Stimulated activated CD4-positive, alpha-beta T cell treated with anti-CD3 and anti-CD28 coated beads, Interleukin-4, amount 100 ng/mL, for 4 hours (primary cell): Measurements from ENCODE around the gene MED10.

ENCODE experiments used
- DNase-seq, 2 experiments: peaks; one replicate each; pipeline ENCODE4 v3.0.0-alpha.2; 2020

MED10 gene

GRCh38 chr5:6348476-6349000, 29.8 kb downstream of the MED10 start:
- no peak for DNase-seq

GRCh38 chr5:6347673-6348072, 30.7 kb downstream of the MED10 start:
- no peak for DNase-seq

- no peak for DNase-seq
These were observed 31.2 kb downstream of the MED10 start for GRCh38 chr5:6347165-6347564.

GRCh38 chr5:6344593-6344989, 33.8 kb downstream of the MED10 start:
- no peak for DNase-seq

- no peak for DNase-seq
These were observed 34.3 kb downstream of the MED10 start for GRCh38 chr5:6343951-6344592.

GRCh38 chr5:6342689-6343315, 35.5 kb downstream of the MED10 start:
- no peak for DNase-seq

GRCh38 chr5:6340100-6340499, 38.2 kb downstream of the MED10 start:
- no peak for DNase-seq

GRCh38 chr5:6338871-6339270, 39.5 kb downstream of the MED10 start:
- no peak for DNase-seq

- DNase-seq = no peak
These were observed 40.2 kb downstream of the MED10 start for GRCh38 chr5:6338135-6338534.

GRCh38 chr5:6333182-6333905, 45.0 kb downstream of the MED10 start:
- DNase-seq = no peak

GRCh38 chr5:6328173-6328572, 50.2 kb downstream of the MED10 start:
- DNase-seq = no peak

GRCh38 chr5:6326776-6327175, 51.6 kb downstream of the MED10 start:
- no peak for DNase-seq

GRCh38 chr5:6322163-6322713, 56.1 kb downstream of the MED10 start:
- no peak for DNase-seq
